HTR-8/SVneo (cell line): Measurements from ENCODE around the gene GPX6.
"Not testable (repeated sequence)": the region's sequence is repeated elsewhere in the genome, so short reads cannot be mapped to it uniquely, and the experiment has no call there.

Experiments used
- DNase-seq: peaks from one replicate; pipeline ENCODE4 v3.0.0; 2011; ENCODE audit warnings: low spot score, mixed read lengths; ENCODE audit not compliant: insufficient read length
- FAIRE-seq: peaks from 2 replicates; lab custom pipeline; 2011; peaks lifted over from hg19 to GRCh38; lab: Jason Lieb, UNC

The GPX6 gene

DNA sequence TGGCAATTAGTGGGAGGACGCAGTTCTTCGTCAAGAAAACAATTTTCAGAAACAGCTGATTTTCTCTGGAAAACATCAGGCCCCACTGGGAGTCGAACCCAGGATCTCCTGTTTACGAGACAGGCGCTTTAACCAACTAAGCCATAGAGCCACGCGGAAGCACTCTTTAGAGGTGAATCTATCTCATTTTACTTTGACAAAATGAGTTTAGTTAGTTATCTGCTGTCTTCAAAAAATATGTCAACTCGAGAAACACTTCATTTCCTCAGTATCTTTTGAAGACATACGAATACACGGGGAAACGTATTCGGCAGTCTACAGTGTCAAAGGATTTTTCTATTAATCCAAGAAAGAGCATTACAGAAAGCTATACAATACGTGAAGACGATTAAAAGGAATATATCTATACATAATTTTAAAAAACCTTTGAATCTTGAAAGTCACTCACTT is 26.7 kb downstream of the GPX6 start:
- DNase-seq (peak; percentile 28), FAIRE-seq (no peak)

DNA sequence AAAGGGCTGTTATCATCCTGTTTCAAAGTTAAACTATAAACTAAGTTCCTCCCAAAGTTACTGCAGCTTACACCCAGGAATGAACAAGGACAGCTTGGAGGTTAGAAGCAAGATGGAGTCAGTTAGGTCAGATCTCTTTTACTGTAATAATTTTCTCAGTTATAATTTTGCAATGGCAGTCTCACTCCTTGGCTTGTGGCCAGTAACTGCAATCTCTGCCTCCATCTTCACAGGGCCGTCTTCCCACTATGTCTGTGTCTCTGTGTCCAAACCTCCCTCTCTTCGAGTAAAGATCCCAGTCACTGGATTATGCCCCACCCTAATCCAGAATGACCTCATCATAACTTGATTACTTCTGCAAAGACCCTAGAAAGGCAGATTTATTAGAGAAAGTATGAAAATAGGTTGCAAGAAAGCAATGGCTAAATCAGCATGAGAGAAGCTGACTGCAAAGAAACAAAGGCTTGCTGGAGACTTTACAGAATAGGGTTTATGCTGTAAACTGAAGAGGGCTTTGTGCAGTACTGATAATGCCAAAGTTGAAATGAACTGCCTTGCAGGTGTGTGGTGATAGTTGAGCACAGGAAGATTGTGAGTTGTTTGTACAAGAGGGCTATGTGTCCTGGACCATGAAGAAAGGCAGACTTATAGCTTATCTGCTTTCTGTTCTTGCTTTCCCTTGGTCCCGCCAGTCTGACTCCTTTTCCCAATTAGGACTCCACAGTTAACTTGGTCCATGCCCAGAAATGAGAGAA is 28.4 kb downstream of the GPX6 start:
- DNase-seq (no peak), FAIRE-seq (no peak)

DNA sequence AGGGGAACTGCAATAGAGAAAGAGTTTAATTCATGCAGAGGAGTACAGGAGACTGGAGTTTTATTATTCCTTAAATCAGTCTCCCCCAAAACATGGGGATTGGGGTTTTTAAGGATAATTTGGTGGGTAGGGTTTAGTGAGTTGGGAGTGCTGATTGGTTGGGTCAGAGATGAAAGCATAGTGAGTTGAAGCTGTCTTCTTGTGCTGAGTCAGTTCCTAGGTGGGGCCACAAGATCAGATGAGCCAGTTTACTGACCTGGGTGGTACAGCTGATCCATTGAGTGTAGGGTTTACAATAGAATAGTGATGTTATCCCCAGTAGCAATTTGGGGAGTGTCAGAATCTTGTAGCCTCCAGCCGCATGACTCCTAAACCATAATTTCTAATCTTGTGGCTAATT is 29.1 kb downstream of the GPX6 start:
- DNase-seq (no peak), FAIRE-seq (no peak)

GRCh38 chr6:28485482-28485881 is 30.1 kb downstream of the GPX6 start:
- DNase-seq = no peak
- no peak for FAIRE-seq

DNA sequence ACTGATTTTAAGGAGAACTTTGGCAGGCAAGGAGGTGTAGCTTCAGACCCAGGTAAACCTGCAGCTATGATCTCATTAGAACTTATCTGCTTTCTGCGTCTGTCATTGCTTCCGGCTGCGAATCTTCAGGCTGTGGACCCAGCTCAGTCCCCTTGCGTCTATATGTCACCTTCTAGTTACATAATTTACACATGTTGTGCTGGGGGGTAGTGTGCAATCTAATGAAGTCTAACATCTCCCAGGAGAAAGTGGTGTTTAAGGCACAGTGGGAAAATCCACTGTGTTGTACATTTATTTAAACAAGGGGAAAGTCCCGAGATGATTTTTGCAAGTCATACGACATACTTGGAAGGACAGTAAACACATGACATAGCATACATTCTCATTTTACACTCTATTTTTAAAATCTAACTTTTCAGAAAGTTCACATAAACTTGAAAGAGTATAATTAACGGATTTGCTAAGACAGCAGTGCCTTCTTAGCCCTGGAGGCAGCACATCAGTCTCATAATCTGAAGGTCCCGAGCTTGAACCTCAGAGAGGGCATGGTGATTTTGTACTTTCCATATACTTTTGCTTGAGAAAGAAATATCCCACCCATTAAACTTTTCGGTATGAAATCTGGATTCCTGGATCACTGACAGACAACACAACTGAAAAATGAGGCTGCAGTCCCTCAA is 35.2 kb downstream of the GPX6 start:
- FAIRE-seq (no peak), DNase-seq (no peak)

DNA sequence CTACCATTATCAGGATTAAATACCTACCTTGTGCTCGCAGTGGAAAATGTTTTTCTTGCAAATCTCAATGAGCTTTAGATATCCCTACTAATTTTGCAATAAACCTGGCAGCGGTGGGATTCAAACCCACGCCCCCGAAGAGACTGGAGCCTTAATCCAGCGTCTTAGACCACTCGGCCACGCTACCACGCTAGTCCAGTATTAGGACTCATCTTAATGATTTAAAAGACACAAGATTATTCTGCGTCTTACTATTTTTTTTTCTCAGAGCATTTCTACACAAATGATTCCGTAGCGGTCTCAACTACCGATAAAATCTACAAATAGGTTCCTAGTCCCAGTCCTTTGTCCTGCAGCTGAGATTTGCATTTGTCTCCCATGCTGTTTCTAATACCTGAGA is 37.1 kb downstream of the GPX6 start:
- no peak for DNase-seq
- no peak for FAIRE-seq

GRCh38 chr6:28474441-28475219 is 41.0 kb downstream of the GPX6 start:
- no peak for FAIRE-seq

DNA sequence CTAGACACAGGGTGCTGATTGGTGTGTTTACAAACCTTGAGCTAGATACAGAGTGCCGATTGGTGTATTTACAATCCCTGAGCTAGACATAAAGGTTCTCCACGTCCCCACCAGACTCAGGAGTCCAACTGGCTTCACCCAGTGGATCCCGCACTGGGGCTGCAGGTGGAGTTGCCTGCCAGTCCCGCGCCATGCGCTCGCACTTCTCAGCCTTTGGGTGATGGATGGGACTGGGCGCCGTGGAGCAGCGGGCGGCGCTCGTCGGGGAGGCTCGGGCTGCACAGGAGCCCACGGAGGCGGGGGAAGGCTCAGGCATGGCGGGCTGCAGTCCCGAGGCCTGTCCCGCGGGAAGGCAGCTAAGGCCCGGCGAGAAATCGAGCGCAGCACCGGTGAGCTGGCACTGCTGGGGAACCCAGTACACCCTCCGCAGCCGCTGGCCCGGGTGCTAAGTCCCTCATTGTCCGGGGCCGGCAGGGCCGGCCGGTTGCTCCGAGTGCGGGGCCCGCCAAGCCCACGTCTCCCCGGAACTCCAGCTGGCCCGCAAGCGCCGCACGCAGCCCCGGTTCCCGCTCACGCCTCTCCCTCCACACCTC is 46.3 kb downstream of the GPX6 start:
- DNase-seq, FAIRE-seq: not testable (repeated sequence)

More at GRCh38 chr6:28474441-28475219, 41.0 kb downstream of the GPX6 start:
- peak; percentile 62 for DNase-seq

DNA sequence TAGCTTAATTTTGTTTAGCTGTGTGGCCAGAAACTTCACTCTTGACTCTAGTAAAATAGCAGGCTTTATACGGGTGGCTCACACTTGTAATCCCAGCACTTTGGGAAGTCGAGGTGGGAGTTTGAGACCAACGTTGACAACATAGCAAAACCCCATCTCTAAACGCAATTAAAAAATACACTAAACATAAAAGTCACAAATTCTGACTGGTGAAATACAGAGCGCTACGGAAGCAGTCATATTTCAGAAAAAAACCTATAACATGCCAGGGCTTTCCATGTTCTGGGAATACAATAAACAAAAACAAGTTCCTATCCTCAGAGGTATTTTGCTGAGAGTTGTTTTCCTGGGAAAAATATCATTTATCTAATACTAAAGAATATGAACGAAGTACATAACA is 47.5 kb downstream of the GPX6 start:
- FAIRE-seq = no peak
- no peak for DNase-seq

- DNase-seq (no peak), FAIRE-seq (no peak)
These were observed 53.2 kb downstream of the GPX6 start for GRCh38 chr6:28462401-28462800.

GRCh38 chr6:28458568-28458967 is 57.0 kb downstream of the GPX6 start:
- DNase-seq (no peak), FAIRE-seq (no peak)
